ENCODE measurements around the gene SIGLEC5. TPM values are rescaled to one million over a fixed set of nuclear protein-coding genes. Genes with fewer than 3 reads are reported as not detected.

Gene SIGLEC5
- polyA plus RNA-seq, 1 of the 3 experiments (the other 2 are of a cell fraction): not detected

DNA sequence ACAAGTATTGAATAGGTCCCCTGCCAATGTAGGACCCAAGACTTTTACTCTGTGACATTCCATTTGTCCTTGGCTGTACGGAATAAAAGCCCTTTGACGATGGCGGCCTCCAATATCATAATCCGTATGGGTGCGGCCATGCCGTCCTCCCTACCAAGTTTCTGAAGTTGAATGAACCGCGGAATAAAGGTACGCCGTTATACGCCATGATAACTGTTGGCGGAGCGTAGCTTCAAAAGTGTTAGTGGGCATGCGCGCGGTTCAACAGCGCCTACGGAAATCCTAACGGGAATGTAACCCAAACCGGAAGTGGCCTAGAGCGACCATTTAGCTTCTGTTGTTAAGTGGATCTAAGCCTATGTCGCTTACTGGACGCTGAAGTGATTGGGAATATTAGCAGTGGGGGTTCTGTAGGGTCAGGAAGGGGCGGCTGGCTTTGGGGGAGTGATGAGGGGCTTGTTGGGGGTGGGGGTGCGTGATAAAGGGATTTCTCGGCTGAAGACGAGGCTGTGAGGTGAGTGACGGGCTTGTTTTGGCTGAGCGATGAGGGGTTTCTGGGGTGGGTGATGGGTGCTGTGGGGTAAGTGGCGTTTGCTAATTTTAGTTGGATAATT, 59.1 kb downstream of the SIGLEC5 start, which contains the start of gene ZNF175 (continued):
- TF ChIP-seq, protein P1, sequence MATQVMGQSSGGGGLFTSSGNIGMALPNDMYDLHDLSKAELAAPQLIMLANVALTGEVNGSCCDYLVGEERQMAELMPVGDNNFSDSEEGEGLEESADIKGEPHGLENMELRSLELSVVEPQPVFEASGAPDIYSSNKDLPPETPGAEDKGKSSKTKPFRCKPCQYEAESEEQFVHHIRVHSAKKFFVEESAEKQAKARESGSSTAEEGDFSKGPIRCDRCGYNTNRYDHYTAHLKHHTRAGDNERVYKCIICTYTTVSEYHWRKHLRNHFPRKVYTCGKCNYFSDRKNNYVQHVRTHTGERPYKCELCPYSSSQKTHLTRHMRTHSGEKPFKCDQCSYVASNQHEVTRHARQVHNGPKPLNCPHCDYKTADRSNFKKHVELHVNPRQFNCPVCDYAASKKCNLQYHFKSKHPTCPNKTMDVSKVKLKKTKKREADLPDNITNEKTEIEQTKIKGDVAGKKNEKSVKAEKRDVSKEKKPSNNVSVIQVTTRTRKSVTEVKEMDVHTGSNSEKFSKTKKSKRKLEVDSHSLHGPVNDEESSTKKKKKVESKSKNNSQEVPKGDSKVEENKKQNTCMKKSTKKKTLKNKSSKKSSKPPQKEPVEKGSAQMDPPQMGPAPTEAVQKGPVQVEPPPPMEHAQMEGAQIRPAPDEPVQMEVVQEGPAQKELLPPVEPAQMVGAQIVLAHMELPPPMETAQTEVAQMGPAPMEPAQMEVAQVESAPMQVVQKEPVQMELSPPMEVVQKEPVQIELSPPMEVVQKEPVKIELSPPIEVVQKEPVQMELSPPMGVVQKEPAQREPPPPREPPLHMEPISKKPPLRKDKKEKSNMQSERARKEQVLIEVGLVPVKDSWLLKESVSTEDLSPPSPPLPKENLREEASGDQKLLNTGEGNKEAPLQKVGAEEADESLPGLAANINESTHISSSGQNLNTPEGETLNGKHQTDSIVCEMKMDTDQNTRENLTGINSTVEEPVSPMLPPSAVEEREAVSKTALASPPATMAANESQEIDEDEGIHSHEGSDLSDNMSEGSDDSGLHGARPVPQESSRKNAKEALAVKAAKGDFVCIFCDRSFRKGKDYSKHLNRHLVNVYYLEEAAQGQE (IDR thresholded peaks at IDR 0.05; ENCODE audit: low read depth, low read length): 0 out of 2 replicates have a peak, but pooled peaks have one; percentile 32
- TF ChIP-seq GABPA (IDR thresholded peaks at IDR 0.05; ENCODE audit: low read depth): peak; percentile 95
- TF ChIP-seq FOXJ3 (CRISPR knock-in tag; IDR thresholded peaks at IDR 0.05): no peak
- no peak for TF ChIP-seq RCOR1 (IDR thresholded peaks at IDR 0.05; ENCODE audit: low read length)
- TF ChIP-seq JUND (IDR thresholded peaks at IDR 0.05): no peak
- TF ChIP-seq EZH2phosphoT487 (IDR thresholded peaks at IDR 0.05; ENCODE audit: borderline replicate concordance, low read depth): no peak
- TF ChIP-seq ELF1 (IDR thresholded peaks at IDR 0.05): peak; percentile 90
- TF ChIP-seq EP300 (IDR thresholded peaks at IDR 0.05; ENCODE audit: borderline replicate concordance in 1 of 2, low read depth in 1 of 2, low read length in 1 of 2): no peak; a peak in 1 of 4 replicates
- TF ChIP-seq FOSL2 (IDR thresholded peaks at IDR 0.05; ENCODE audit: borderline replicate concordance, low read depth): no peak
- TF ChIP-seq FOXM1 (IDR thresholded peaks at IDR 0.05; ENCODE audit: low read depth): no peak
- TF ChIP-seq NFIC (IDR thresholded peaks at IDR 0.05; ENCODE audit: borderline replicate concordance): no peak
- no peak for TF ChIP-seq SIN3A (IDR thresholded peaks at IDR 0.05; ENCODE audit: borderline replicate concordance, low read depth, low read length)

DNA sequence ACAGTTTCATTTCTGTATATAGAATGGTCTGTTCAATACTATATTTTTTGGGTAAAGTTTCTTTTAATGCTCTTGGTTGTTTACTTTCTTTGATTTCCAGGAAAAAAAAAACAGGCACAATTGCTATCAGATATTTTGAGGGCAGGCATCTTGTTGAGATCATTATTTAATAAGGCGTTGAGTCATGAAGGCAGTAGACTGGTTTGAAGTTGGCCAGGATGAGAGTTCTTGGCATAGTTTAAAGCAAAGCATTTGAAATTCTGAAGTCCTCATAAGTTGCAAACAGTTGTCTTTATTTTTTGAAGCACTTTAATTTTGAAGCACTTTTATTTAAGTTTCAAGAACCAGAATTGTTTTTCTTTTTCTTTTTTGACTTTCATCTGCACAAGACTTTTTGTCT, 61.7 kb downstream of the SIGLEC5 start:
- Histone ChIP-seq H3K9me2 (no peaks in the 10 kb centered on the region), H3K4me1 (ENCODE audit: control insufficient read depth in 1 of 2, insufficient read depth in 2 of 2, low read depth in 1 of 2, low read length in 1 of 2) (peaks cover 0 to 13% of the 10 kb centered on the region in 2 experiments; a peak in 2 of 4 replicates), H3K27ac (ENCODE audit: low read depth in 2 of 2, low read length in 1 of 2) (no peak overlapping the region), H3K36me3 (replicated peaks in 1 of 2; ENCODE audit: control insufficient read depth in 1 of 2, insufficient read depth in 2 of 2, low read length in 1 of 2) (peaks cover 0 to 6% of the 10 kb centered on the region in 2 experiments), H3K4me2 (no peak overlapping the region), H3K27me3 (ENCODE audit: insufficient read depth) (peaks cover 28% of the 10 kb centered on the region; the same call in 1 of the 2 replicates), H3F3A (replicated peaks; ENCODE audit: insufficient read depth) (peaks cover 10% of the 10 kb centered on the region), H4K20me1 (ENCODE audit: insufficient read depth) (no peaks in the 10 kb centered on the region), H3K9me3 (no peaks in the 10 kb centered on the region; the same call in 1 of the 2 replicates), H3K9ac (no peak overlapping the region), H3K79me2 (ENCODE audit: insufficient read depth) (peaks cover 23% of the 10 kb centered on the region), H2AFZ (ENCODE audit: low read depth) (no peak overlapping the region), H3K4me3 (ENCODE audit: low read depth in 2 of 2, low read length in 1 of 2) (no peak overlapping the region)
- CTCF ChIA-PET: no interaction called here
- no peak for DNase-seq
- 0% methylated on average over 1 of the region's 1 CpG for WGBS (ENCODE audit: low lambda C conversion rate)
- POLR2A ChIA-PET: no interaction called here
- TF ChIP-seq FOXM1 (IDR thresholded peaks at IDR 0.05; ENCODE audit: low read depth): no peak
